Kidney (tissue), 14 donors: ENCODE data around the gene PSMC5. TPM values are rescaled to one million over a fixed set of nuclear protein-coding genes. Genes with fewer than 3 reads are reported as not detected.

Experiments used
- DNase-seq, 5 donors: peaks; one replicate each; pipeline ENCODE4 v3.0.0-alpha.2; 2013 to 2020
- FAIRE-seq: peaks from 2 replicates; lab custom pipeline; 2012; peaks lifted over from hg19 to GRCh38; lab: Jason Lieb, UNC
- H3K27ac ChIP-seq, 2 donors: one replicate each; pipeline ENCODE4 v1.7.0; 2013; ENCODE audit warnings: low read depth in 2 of 2, low read length in 2 of 2, inconsistent platforms in 1 of 2
- H3K27me3 ChIP-seq: one replicate; pipeline ENCODE4 v1.7.1; 2013; ENCODE audit warnings: low read length, inconsistent platforms; ENCODE audit not compliant: control insufficient read depth, insufficient read depth
- H3K36me3 ChIP-seq, 3 donors: one replicate each; pipeline versions ENCODE4 v1.7.0 to v1.7.1; 2013; ENCODE audit warnings: low read length in 3 of 3, control low read depth in 1 of 3, inconsistent platforms in 1 of 3; ENCODE audit not compliant: insufficient read depth in 3 of 3, control insufficient read depth in 2 of 3
- H3K4me1 ChIP-seq, 3 donors: one replicate each; pipeline versions ENCODE4 v1.7.0 to v1.7.1; 2013; ENCODE audit warnings: low read length in 3 of 3, inconsistent platforms in 1 of 3, low read depth in 1 of 3; ENCODE audit not compliant: control insufficient read depth in 2 of 3, insufficient read depth in 2 of 3
- H3K4me3 ChIP-seq, 3 donors: one replicate each; pipeline versions ENCODE4 v1.7.0 to v1.8.1; 2013; ENCODE audit warnings: low read length in 3 of 3, control low read depth in 1 of 3, inconsistent platforms in 1 of 3
- H3K9ac ChIP-seq, 3 donors: one replicate each; pipeline versions ENCODE4 v1.7.0 to v1.7.1; 2013; ENCODE audit warnings: low read length in 3 of 3, control low read depth in 1 of 3, inconsistent platforms in 1 of 3
- H3K9me3 ChIP-seq, 3 donors: one replicate each; pipeline versions ENCODE4 v1.7.0 to v1.7.1; 2013; ENCODE audit warnings: low read length in 3 of 3, control low read depth in 1 of 3, inconsistent platforms in 1 of 3; ENCODE audit not compliant: control insufficient read depth in 2 of 3, insufficient read depth in 1 of 3
- CTCF ChIP-seq: IDR thresholded peaks from 3 replicates; pipeline ENCODE4 v1.5.1; 2012; ENCODE audit warnings: mild to moderate bottlenecking, moderate library complexity, borderline replicate concordance; ENCODE audit not compliant: insufficient read depth; ENCODE audit errors: extremely low read depth
- intact Hi-C: fragments of 100-400 bp; cut with DNase I; formaldehyde crosslinking; loops from one replicate; pipeline ENCODE4 v1.11.1; 2022
- polyA plus RNA-seq: library from polyadenylated mRNA; stranded (reverse); fragments of 350-450 nt; fragmentation: Illumina TruSeq; extraction: RNeasy Lipid Tissue Mini Kit (QIAGEN cat#74804); gene quantifications from one replicate; pipeline ENCODE4 v1.2.3, GENCODE V29; 2014; ENCODE audit warnings: low read depth, low replicate concordance; ENCODE audit not compliant: insufficient read depth
- total RNA-seq: library from RNA; stranded (reverse); fragmentation: NEBNext Ultra II Directional; extraction: Animal tissue kit (Norgen Biotek cat#: 25700); gene quantifications from one replicate; pipeline ENCODE4 v1.2.1, GENCODE V29; 2021
- donor health status: control.
- donor health status: control.
- donor health status: control.
- donor health status: control.
- donor health status: control.
- donor health status: DM: yes; HTN: yes; CAD: no.
- donor health status: Normal renal cell carcinoma (clear cell type).

The PSMC5 gene
- total and polyA plus RNA-seq, 2 donors from 2014 or later: 145 to 247 TPM

- Histone ChIP-seq H3K4me1 (peaks cover 0 to 4% (median 2%) of the 10 kb centered on the region in 3 donors), H3K27ac (no peak overlapping the region), H3K4me3 (no peak overlapping the region), H3K27me3 (no peaks in the 10 kb centered on the region), H3K36me3 (peaks cover 17 to 81% (median 39%) of the 10 kb centered on the region in 3 donors), H3K9ac (no peak overlapping the region), H3K9me3 (no peaks in the 10 kb centered on the region)
- no peak for TF ChIP-seq CTCF
- FAIRE-seq: no peak
- intact Hi-C loops: no loop called here
- DNase-seq: no peak
These were observed 17.3 kb upstream of the PSMC5 start for GRCh38 chr17:63809970-63810369.

- DNase-seq (no peak), FAIRE-seq (no peak)
- Histone ChIP-seq H3K4me3 (no peak overlapping the region), H3K4me1 (peaks cover 0 to 15% (median 12%) of the 10 kb centered on the region in 3 donors), H3K36me3 (peaks cover 27 to 76% (median 65%) of the 10 kb centered on the region in 3 donors), H3K27me3 (no peaks in the 10 kb centered on the region), H3K27ac (no peak overlapping the region), H3K9ac (no peak overlapping the region), H3K9me3 (no peaks in the 10 kb centered on the region)
- no peak for TF ChIP-seq CTCF
- intact Hi-C loops: no loop called here
These were observed 11.1 kb upstream of the PSMC5 start for GRCh38 chr17:63816123-63816522.

- intact Hi-C loops: no loop called here
- Histone ChIP-seq H3K9ac (no peak overlapping the region), H3K27ac (no peak overlapping the region), H3K4me1 (peaks cover 0 to 15% (median 12%) of the 10 kb centered on the region in 3 donors), H3K27me3 (no peaks in the 10 kb centered on the region), H3K4me3 (no peak overlapping the region), H3K36me3 (peaks cover 28 to 76% (median 66%) of the 10 kb centered on the region in 3 donors), H3K9me3 (no peaks in the 10 kb centered on the region)
- TF ChIP-seq CTCF: no peak
- DNase-seq (no peak), FAIRE-seq (no peak)
These were observed 10.6 kb upstream of the PSMC5 start for GRCh38 chr17:63816669-63817068.
